CD4-positive, alpha-beta T cell treated with Interleukin-17A for 1 hour (primary cell): ENCODE results near the gene ENPP6.
A peak's percentile ranks its signal among the peaks of the same experiment; 100 is the strongest.

ENCODE experiments used
- DNase-seq: peaks from one replicate; pipeline ENCODE4 v3.0.0-alpha.2; 2020

The ENPP6 gene

GRCh38 chr4:184188443-184189400 is 29.0 kb downstream of the ENPP6 start:
- DNase-seq = no peak

GRCh38 chr4:184177271-184177670 is 40.4 kb downstream of the ENPP6 start:
- no peak for DNase-seq

- no peak for DNase-seq
Observed at GRCh38 chr4:184174571-184175488, 42.8 kb downstream of the ENPP6 start.

GRCh38 chr4:184171011-184171410 is 46.7 kb downstream of the ENPP6 start:
- DNase-seq = no peak

GRCh38 chr4:184169225-184169867 is 48.3 kb downstream of the ENPP6 start:
- DNase-seq = no peak

- DNase-seq = peak; percentile 34
Observed at GRCh38 chr4:184168406-184169019, 49.2 kb downstream of the ENPP6 start.

- no peak for DNase-seq
Observed at GRCh38 chr4:184167576-184167975, 50.1 kb downstream of the ENPP6 start.

GRCh38 chr4:184166736-184167135 is 50.9 kb downstream of the ENPP6 start:
- no peak for DNase-seq

- DNase-seq = no peak
Observed at GRCh38 chr4:184165291-184165690, 52.4 kb downstream of the ENPP6 start.

- DNase-seq = no peak
Observed at GRCh38 chr4:184163813-184164212, 53.9 kb downstream of the ENPP6 start.

- DNase-seq = no peak
Observed at GRCh38 chr4:184162596-184162995, 55.1 kb downstream of the ENPP6 start.

GRCh38 chr4:184157322-184157721 is 60.4 kb downstream of the ENPP6 start:
- no peak for DNase-seq

- no peak for DNase-seq
Observed at GRCh38 chr4:184156163-184156920, 61.3 kb downstream of the ENPP6 start.

- no peak for DNase-seq
Observed at GRCh38 chr4:184154199-184154598, 63.5 kb downstream of the ENPP6 start.

GRCh38 chr4:184153781-184154180 is 63.9 kb downstream of the ENPP6 start:
- DNase-seq = no peak

GRCh38 chr4:184151988-184152485 is 65.6 kb downstream of the ENPP6 start:
- DNase-seq = no peak

- DNase-seq = no peak
Observed at GRCh38 chr4:184150102-184150839, 67.4 kb downstream of the ENPP6 start.

GRCh38 chr4:184148738-184149637 is 68.7 kb downstream of the ENPP6 start:
- no peak for DNase-seq

GRCh38 chr4:184147858-184148737 is 69.6 kb downstream of the ENPP6 start:
- DNase-seq = no peak
